Thyroid gland (tissue), 4 donors: ENCODE measurements around the gene WFDC10B. TPM values are rescaled to one million over a fixed set of nuclear protein-coding genes. Genes with fewer than 3 reads are reported as not detected.

ENCODE experiments used
- DNase-seq, 2 donors: peaks; one replicate each; pipeline ENCODE4 v3.0.0-alpha.2; 2019
- H3K27ac ChIP-seq, 3 donors: fragments of 200-600 bp; sonication (generic); 1 replicate in 2 of 3; 2 replicates in 1 of 3; pipeline ENCODE4 v1.5.1; 2016 to 2019; ENCODE audit warnings: mild to moderate bottlenecking in 1 of 3, moderate library complexity in 1 of 3
- H3K27me3 ChIP-seq: fragments of 200-600 bp; sonication (generic); one replicate; pipeline ENCODE4 v1.5.1; 2019
- H3K36me3 ChIP-seq, 2 donors: fragments of 200-600 bp; sonication (generic); one replicate each; pipeline ENCODE4 v1.5.1; 2016 to 2019
- H3K4me1 ChIP-seq, 2 donors: fragments of 200-600 bp; sonication (generic); one replicate each; pipeline ENCODE4 v1.5.1; 2017 to 2019
- H3K4me3 ChIP-seq, 3 donors: fragments of 200-600 bp; sonication (generic); replicated peaks in 1 of 3; 1 replicate in 2 of 3; 2 replicates in 1 of 3; pipeline ENCODE4 v1.5.1; 2016; ENCODE audit warnings: mild to moderate bottlenecking in 1 of 3
- H3K9me3 ChIP-seq: fragments of 200-600 bp; sonication (generic); one replicate; pipeline ENCODE4 v1.5.1; 2017
- POLR2A ChIP-seq, 2 donors: fragments of 450-650 bp; IDR thresholded peaks; one replicate each; pipeline ENCODE4 v1.6.1; 2017; ENCODE audit warnings: antibody characterized with exemption in 2 of 2, mild to moderate bottlenecking in 2 of 2, moderate library complexity in 1 of 2
- WGBS, 2 donors: methylation state at CpG; one replicate each; pipeline ENCODE4 v1.1.5; 2017; 5-methylcytosine and 5-hydroxymethylcytosine counted together
- intact Hi-C: fragments of 100-400 bp; cut with DNase I; formaldehyde crosslinking; loops from one replicate; pipeline ENCODE4 v1.15.1; 2023
- total RNA-seq, 4 donors: library from RNA; depleted of rRNA; stranded (reverse); fragments of >200 nt; gene quantifications; one replicate each; pipeline ENCODE4 v1.2.3, GENCODE V29; 2016
- TF ChIP-seq, protein P1 (sequence below), 6 experiments: fragments of 200-600 bp in 3 of 6; fragments of 450-650 bp in 3 of 6; sonication (generic) in 3 of 6; IDR thresholded peaks; one replicate each; pipeline ENCODE4 v1.5.1; 2016 to 2019; ENCODE audit warnings: antibody characterized with exemption in 6 of 6, mild to moderate bottlenecking in 2 of 6, inconsistent platforms in 1 of 6, moderate library complexity in 1 of 6

Gene WFDC10B
- not detected for total RNA-seq

DNA sequence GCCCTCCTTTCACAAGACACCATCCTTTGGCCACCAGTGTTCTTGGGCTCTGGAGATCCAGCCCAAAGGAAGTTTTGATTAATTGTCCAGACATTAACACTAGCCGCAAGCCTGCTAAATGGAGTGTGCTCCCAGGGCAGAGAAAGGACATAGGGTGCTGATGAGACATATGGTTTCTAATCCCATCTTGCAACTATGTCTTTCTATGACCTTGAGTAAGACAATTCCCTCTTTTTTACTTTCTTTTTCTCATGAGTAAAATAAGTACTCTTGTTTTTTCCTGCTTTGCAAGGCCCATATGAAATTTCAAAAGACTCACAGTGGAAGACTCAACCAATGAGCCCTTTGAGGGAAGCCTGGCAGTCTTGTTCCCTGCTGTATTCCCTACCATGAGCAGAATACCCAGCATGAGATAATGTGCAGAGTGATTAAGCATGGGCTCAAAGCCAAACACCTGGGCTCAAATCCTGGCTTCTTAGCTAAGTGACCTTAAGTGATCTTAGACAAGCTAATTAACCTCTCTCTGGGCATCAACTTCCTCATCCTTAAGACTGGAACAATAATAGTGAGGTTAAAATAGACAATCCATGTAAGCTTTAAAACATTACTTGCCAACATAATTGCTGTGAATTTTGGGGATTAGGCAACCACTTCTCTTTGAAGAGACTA lies at the start of gene WFDC10B:
Gene WFDC10B (minus strand): TSS at position 51 of the 669 bp plus-strand sequence. CDS start 19,027 bp downstream, outside the sequence.
- Histone ChIP-seq H3K27me3 (no peaks in the 10 kb centered on the region), H3K4me3 (no peak within 1 kb of the TSS)

DNA sequence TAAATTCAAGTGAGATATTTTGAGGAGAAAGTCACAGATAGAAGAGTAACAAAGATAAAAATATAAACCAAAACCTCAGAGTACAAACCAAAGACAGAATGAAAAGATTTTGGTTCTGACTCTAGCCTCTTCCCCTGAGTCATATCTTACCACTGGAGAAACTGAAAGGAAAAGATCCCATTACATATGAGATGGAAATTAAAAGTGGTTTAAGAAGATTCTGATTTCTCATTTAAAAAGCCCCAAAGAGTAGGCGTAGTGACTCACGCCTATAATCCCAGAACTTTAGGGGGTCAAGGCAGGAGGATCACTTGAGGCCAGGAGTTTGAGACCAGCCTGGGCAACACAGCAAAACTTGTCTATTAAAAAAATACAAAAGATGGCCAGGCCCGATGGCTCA lies 47.9 kb upstream of the WFDC10B start:
- intact Hi-C loops, result no loop called here
- H3K27me3 ChIP-seq, result no peaks in the 10 kb centered on the region
- no peak for DNase-seq
- no peaks in the 10 kb centered on the region for H3K9me3 ChIP-seq
- 83 to 89% methylated on average over 3 of the region's 3 CpGs for WGBS, 2 donors
- H3K4me1 ChIP-seq, result no peaks in the 10 kb centered on the region
- H3K36me3 ChIP-seq, result no peaks in the 10 kb centered on the region
- H3K27ac ChIP-seq, result no peak overlapping the region
- no peak for TF ChIP-seq POLR2A (IDR thresholded peaks at IDR 0.05)
- TF ChIP-seq, protein P1, sequence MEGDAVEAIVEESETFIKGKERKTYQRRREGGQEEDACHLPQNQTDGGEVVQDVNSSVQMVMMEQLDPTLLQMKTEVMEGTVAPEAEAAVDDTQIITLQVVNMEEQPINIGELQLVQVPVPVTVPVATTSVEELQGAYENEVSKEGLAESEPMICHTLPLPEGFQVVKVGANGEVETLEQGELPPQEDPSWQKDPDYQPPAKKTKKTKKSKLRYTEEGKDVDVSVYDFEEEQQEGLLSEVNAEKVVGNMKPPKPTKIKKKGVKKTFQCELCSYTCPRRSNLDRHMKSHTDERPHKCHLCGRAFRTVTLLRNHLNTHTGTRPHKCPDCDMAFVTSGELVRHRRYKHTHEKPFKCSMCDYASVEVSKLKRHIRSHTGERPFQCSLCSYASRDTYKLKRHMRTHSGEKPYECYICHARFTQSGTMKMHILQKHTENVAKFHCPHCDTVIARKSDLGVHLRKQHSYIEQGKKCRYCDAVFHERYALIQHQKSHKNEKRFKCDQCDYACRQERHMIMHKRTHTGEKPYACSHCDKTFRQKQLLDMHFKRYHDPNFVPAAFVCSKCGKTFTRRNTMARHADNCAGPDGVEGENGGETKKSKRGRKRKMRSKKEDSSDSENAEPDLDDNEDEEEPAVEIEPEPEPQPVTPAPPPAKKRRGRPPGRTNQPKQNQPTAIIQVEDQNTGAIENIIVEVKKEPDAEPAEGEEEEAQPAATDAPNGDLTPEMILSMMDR (IDR thresholded peaks at IDR 0.05), result no peak
- H3K4me3 ChIP-seq, result no peak overlapping the region

More for the DNA sequence above, at the start of gene WFDC10B:
- no peaks in the 10 kb centered on the region for H3K9me3 ChIP-seq
- H3K4me1 ChIP-seq, result no peaks in the 10 kb centered on the region
- WGBS, 2 donors, result 79% methylated on average over 1 of the region's 1 CpG
- no peaks in the 10 kb centered on the region for H3K36me3 ChIP-seq
- H3K27ac ChIP-seq, result no peak within 1 kb of the TSS
- no peak for DNase-seq
- TF ChIP-seq, protein P1 (IDR thresholded peaks at IDR 0.05), result no peak
- TF ChIP-seq POLR2A (IDR thresholded peaks at IDR 0.05), result no peak
- intact Hi-C loops, result no loop called here

DNA sequence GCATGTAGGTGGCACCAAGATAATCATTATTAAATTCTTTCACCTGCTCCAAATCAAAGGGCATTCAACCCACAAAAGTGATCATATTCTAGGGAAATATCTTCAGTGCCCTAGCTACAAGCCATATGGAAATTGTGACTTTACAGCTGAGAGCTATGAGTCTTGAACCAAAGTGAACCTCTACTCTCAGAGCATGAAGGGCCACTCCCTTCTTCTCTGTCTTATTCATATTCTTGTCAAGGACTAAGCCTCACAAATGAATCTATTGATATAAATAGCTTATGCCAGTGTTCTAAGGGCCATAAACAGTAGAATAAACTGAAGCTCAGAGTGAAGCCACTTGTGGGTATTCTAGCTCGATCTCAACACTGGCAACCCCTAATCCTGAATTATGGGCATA lies 46.9 kb upstream of the WFDC10B start:
- 84 to 97% methylated on average over 1 of the region's 1 CpG for WGBS, 2 donors

DNA sequence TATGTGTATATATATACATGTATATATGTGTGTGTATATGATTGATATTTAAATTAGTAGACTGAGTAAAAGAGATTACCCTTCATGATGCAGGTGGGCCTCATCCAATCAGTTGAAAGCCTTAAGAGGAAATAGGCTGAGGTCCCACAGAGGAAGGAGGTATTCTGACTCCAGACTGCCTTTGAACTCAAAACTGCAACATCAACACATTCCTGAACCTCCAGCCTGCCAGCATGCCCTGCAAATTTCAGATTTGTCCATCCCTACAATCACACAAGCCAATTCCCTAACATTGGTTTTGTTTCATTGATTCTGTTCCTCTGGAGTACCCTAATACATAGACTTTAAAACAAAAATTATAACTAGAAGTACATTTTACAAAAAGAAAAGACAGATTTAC lies 40.2 kb upstream of the WFDC10B start:
- H3K36me3 ChIP-seq, result no peaks in the 10 kb centered on the region
- TF ChIP-seq POLR2A (IDR thresholded peaks at IDR 0.05), result no peak
- TF ChIP-seq, protein P1 (IDR thresholded peaks at IDR 0.05), result no peak
- H3K9me3 ChIP-seq, result no peaks in the 10 kb centered on the region
- H3K4me1 ChIP-seq, result no peaks in the 10 kb centered on the region
- no peak overlapping the region for H3K4me3 ChIP-seq
- DNase-seq, result no peak
- no peak overlapping the region for H3K27ac ChIP-seq
- intact Hi-C loops, result no loop called here
- no peaks in the 10 kb centered on the region for H3K27me3 ChIP-seq

More for the DNA sequence above, 46.9 kb upstream of the WFDC10B start:
- DNase-seq, result no peak
- TF ChIP-seq, protein P1 (IDR thresholded peaks at IDR 0.05), result no peak
- TF ChIP-seq POLR2A (IDR thresholded peaks at IDR 0.05), result no peak
- Histone ChIP-seq H3K4me3 (no peak overlapping the region), H3K36me3 (no peaks in the 10 kb centered on the region), H3K4me1 (no peaks in the 10 kb centered on the region), H3K27ac (no peak overlapping the region), H3K9me3 (no peaks in the 10 kb centered on the region), H3K27me3 (no peaks in the 10 kb centered on the region)
- intact Hi-C loops, result no loop called here

DNA sequence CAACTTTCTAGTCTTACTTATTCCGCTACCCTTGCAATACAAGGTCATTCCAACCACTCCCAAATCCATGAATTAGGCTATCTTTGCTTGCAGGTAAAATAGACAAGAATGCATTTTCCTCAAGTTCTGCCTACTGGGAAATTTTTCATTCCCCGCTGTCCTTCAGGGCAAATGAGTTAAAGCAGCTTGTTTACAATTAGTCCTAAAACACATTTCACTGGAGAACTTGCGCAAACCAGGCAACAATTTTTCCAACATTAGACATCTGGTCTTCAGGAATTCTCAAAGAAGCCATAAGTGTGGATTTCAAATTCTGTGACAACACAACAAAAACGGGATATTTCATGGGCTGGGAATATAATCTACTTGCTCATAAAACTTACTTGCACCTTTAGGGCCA lies 37.8 kb upstream of the WFDC10B start:
- TF ChIP-seq POLR2A (IDR thresholded peaks at IDR 0.05), result no peak
- TF ChIP-seq, protein P1 (IDR thresholded peaks at IDR 0.05), result no peak
- DNase-seq, result no peak
- 87 to 88% methylated on average over 4 of the region's 4 CpGs for WGBS, 2 donors
- Histone ChIP-seq H3K27ac (no peak overlapping the region), H3K36me3 (no peaks in the 10 kb centered on the region), H3K4me1 (no peaks in the 10 kb centered on the region), H3K4me3 (no peak overlapping the region), H3K9me3 (no peaks in the 10 kb centered on the region), H3K27me3 (no peaks in the 10 kb centered on the region)
- intact Hi-C loops, result no loop called here
